Thyroid gland (tissue), 4 donors: ENCODE results near the gene ARL4D.

ENCODE experiments used
- POLR2A ChIP-seq, 2 donors: fragments of 450-650 bp; IDR thresholded peaks; one replicate each; pipeline ENCODE4 v1.6.1; 2017; ENCODE audit warnings: antibody characterized with exemption in 2 of 2, mild to moderate bottlenecking in 2 of 2, moderate library complexity in 1 of 2
- TF ChIP-seq, protein P1 (sequence below), 6 experiments: fragments of 200-600 bp in 3 of 6; fragments of 450-650 bp in 3 of 6; sonication (generic) in 3 of 6; IDR thresholded peaks; one replicate each; pipeline ENCODE4 v1.5.1; 2016 to 2019; ENCODE audit warnings: antibody characterized with exemption in 6 of 6, mild to moderate bottlenecking in 2 of 6, inconsistent platforms in 1 of 6, moderate library complexity in 1 of 6

DNA sequence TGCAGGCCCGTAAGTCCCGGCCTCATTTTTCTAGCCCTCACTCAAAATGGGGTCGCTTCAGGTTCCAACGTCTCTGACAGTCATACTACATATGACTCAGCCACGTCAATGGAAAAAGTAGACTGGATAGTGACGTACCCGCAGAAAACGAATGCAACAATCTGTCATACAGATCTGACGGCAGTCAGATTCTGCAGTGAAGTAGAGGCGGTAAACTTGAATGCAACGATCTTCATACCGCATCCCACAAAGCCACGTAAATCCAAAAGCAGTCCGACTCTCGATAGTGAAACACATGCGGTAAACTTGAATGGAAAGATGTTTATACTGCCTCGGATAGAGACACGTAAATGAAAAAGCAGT, 38.4 kb upstream of the ARL4D start:
- no peak for TF ChIP-seq POLR2A (IDR thresholded peaks at IDR 0.05)
- TF ChIP-seq, protein P1, sequence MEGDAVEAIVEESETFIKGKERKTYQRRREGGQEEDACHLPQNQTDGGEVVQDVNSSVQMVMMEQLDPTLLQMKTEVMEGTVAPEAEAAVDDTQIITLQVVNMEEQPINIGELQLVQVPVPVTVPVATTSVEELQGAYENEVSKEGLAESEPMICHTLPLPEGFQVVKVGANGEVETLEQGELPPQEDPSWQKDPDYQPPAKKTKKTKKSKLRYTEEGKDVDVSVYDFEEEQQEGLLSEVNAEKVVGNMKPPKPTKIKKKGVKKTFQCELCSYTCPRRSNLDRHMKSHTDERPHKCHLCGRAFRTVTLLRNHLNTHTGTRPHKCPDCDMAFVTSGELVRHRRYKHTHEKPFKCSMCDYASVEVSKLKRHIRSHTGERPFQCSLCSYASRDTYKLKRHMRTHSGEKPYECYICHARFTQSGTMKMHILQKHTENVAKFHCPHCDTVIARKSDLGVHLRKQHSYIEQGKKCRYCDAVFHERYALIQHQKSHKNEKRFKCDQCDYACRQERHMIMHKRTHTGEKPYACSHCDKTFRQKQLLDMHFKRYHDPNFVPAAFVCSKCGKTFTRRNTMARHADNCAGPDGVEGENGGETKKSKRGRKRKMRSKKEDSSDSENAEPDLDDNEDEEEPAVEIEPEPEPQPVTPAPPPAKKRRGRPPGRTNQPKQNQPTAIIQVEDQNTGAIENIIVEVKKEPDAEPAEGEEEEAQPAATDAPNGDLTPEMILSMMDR (IDR thresholded peaks at IDR 0.05) = no peak
